SK-N-SH (cell line): ENCODE data around the gene ZNF750.

ENCODE experiments used
- CHD2 ChIP-seq: fragments of 150-350 bp; IDR thresholded peaks from 2 replicates; pipeline ENCODE4 v1.6.1; 2018; ENCODE audit warnings: low read length; ENCODE audit not compliant: partially characterized antibody
- CTCF ChIP-seq: fragments of 200-600 bp; sonication (generic); IDR thresholded peaks from 2 replicates; pipeline ENCODE4 v1.6.1; 2017; ENCODE audit warnings: antibody characterized with exemption, mild to moderate bottlenecking, moderate library complexity
- EP300 ChIP-seq, 2 experiments: IDR thresholded peaks; 2 replicates each; pipeline versions ENCODE4 v1.4.0 to v1.6.1; 2012; ENCODE audit warnings: borderline replicate concordance in 1 of 2, low read depth in 1 of 2, low read length in 1 of 2
- EZH2phosphoT487 ChIP-seq: fragments of 200-600 bp; sonication (generic); IDR thresholded peaks from 2 replicates; pipeline ENCODE4 v1.6.1; 2017; ENCODE audit warnings: low read depth, mixed run types, mild to moderate bottlenecking, antibody characterized with exemption, moderate library complexity, borderline replicate concordance
- FOXM1 ChIP-seq: IDR thresholded peaks from 2 replicates; pipeline ENCODE4 v1.4.0; 2012; ENCODE audit warnings: low read depth, mild to moderate bottlenecking
- GABPA ChIP-seq: IDR thresholded peaks from 2 replicates; pipeline ENCODE4 v1.4.0; 2012; ENCODE audit warnings: low read depth, mild to moderate bottlenecking
- IRF3 ChIP-seq: fragments of 150-350 bp; IDR thresholded peaks from 2 replicates; pipeline ENCODE4 v1.6.1; 2016; ENCODE audit warnings: mild to moderate bottlenecking, low read depth, low read length
- MXI1 ChIP-seq: IDR thresholded peaks from 2 replicates; pipeline ENCODE4 v1.6.1; 2012; ENCODE audit warnings: mild to moderate bottlenecking, low read depth, low read length, improper control_type of control experiment
- RAD21 ChIP-seq: IDR thresholded peaks from 2 replicates; pipeline ENCODE4 v1.6.1; 2012; ENCODE audit warnings: mild to moderate bottlenecking, low read length
- REST ChIP-seq: IDR thresholded peaks from 2 replicates; pipeline ENCODE4 v1.6.1; 2012; ENCODE audit warnings: mild to moderate bottlenecking, low read depth, low read length, moderate library complexity
- RFX5 ChIP-seq: IDR thresholded peaks from 2 replicates; pipeline ENCODE4 v1.6.1; 2012; ENCODE audit warnings: mild to moderate bottlenecking, improper control_type of control experiment, low read length
- SIN3A ChIP-seq: IDR thresholded peaks from 2 replicates; pipeline ENCODE4 v1.6.1; 2012; ENCODE audit warnings: low read depth, mild to moderate bottlenecking, low read length, moderate library complexity, borderline replicate concordance
- SMC3 ChIP-seq: IDR thresholded peaks from 2 replicates; pipeline ENCODE4 v1.6.1; 2012; ENCODE audit warnings: low read depth, low read length, improper control_type of control experiment
- ZBTB33 ChIP-seq: IDR thresholded peaks from 2 replicates; pipeline ENCODE4 v1.4.0; 2012; ENCODE audit warnings: low read depth, borderline replicate concordance

GRCh38 chr17:82844796-82845162 lies 5.0 kb upstream of the ZNF750 start:
- TF ChIP-seq CTCF (no peak), IRF3 (no peak), REST (no peak), EZH2phosphoT487 (no peak), SIN3A (no peak), FOXM1 (no peak), ZBTB33 (no peak), MXI1 (no peak), RAD21 (no peak), GABPA (no peak), EP300 (IDR thresholded peaks at IDR 0.05; ENCODE audit: borderline replicate concordance in 1 of 2, low read depth in 1 of 2, low read length in 1 of 2) (no peak), CHD2 (no peak), RFX5 (no peak), SMC3 (no peak)
